GM12801 (cell line): ENCODE measurements around the gene DDR1.

Experiments used
- TF ChIP-seq, protein P1 (sequence below): IDR thresholded peaks from one replicate; pipeline ENCODE4 v1.5.1; 2011; ENCODE audit warnings: control low read depth; ENCODE audit not compliant: insufficient read length; ENCODE audit errors: extremely low read depth

Gene DDR1

DNA sequence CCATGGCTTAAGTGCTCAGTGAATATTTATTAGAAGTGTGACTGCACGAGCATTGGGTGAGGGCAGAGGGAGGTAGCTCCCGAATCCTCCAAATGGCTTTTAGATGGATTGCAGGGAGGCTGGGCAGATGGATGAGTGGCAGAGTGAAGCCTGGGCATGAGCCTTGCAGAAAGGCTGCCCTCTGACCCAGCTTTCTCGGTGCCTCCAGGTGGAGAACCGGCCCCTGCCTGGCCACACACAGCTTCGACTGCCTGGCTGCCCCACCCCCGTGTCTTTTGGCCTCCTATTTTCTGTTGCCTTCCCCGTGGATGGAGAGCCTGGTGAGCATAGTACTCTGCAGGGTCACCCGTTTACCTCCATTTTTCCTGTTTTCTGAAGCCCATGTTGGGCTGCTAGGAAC, 33.2 kb downstream of the DDR1 start:
- TF ChIP-seq, protein P1, sequence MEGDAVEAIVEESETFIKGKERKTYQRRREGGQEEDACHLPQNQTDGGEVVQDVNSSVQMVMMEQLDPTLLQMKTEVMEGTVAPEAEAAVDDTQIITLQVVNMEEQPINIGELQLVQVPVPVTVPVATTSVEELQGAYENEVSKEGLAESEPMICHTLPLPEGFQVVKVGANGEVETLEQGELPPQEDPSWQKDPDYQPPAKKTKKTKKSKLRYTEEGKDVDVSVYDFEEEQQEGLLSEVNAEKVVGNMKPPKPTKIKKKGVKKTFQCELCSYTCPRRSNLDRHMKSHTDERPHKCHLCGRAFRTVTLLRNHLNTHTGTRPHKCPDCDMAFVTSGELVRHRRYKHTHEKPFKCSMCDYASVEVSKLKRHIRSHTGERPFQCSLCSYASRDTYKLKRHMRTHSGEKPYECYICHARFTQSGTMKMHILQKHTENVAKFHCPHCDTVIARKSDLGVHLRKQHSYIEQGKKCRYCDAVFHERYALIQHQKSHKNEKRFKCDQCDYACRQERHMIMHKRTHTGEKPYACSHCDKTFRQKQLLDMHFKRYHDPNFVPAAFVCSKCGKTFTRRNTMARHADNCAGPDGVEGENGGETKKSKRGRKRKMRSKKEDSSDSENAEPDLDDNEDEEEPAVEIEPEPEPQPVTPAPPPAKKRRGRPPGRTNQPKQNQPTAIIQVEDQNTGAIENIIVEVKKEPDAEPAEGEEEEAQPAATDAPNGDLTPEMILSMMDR, result no peak

DNA sequence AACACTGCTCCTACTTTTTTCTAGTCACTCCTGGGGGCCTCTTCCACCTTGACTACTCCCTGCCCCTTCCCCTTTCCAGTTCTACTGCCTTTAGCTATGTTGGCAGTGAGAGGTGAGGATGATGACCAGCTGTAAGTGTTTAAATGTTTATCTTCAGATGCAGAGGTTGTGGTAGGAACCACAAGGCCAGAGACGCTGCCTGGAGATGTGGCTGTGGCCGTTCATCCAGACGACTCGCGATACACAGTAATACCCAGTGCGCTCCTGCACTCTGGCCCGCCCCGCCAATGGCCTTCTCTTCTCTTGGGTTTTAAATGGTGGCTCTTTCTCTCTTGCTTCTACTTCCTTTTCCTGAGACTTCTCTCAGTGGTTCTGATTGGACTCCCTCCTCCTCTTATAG, 34.4 kb downstream of the DDR1 start:
- TF ChIP-seq, protein P1, result no peak

DNA sequence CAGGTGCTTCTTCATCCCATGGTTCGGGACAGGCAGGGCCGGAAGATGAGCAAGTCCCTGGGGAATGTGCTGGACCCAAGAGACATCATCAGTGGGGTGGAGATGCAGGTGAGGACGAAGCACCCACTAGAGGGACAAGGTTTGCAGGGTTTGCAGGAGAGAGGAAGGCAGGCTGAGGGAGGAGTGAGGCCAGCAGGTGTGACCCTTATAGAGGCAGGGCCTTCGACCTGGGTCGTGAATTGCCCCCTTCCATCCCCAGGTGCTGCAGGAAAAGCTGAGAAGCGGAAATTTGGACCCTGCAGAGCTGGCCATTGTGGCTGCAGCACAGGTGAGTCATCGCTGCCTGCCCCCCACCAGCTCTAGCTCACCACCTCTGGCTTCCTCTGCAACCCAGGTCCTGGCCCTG, 38.1 kb downstream of the DDR1 start:
- TF ChIP-seq, protein P1, result no peak

DNA sequence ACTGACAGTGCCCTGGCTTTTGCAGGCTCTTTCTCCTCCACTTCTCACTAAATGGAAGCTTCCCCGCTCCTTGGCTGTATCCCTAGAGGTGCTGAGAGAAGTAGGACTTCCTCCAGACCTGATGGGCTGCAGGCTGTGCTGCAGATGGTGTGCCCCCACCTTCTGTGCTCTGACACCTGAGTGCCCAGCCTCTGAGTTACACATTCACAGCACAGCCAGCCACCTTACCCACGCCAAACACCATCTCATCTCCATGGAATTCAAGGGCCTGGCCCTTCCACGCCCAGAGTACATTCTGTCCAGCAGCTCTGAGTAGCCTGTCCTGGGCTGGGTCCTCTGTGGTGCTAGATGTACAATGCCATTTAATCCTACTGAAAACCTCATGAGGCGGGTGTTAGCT, 42.3 kb downstream of the DDR1 start:
- TF ChIP-seq, protein P1, result no peak

DNA sequence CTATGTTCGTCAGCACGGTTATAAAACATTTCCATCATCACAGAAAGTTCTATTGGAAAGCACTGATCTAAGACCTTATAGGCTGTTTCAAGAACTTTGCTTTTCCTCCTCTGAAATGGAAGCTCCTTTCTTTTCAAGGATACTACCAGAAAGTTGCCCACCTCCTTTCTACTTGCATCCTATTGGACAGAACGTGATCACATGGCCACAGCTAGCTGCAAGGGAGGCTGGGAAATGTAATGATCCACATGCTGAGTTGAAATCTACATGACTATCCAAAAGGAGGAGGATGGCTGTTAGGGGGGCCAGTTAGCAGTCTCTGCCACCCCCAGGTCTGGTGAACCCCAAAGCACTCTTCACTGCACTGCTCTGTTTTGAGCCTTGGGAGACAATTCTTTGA, 44.4 kb downstream of the DDR1 start:
- TF ChIP-seq, protein P1, result no peak

DNA sequence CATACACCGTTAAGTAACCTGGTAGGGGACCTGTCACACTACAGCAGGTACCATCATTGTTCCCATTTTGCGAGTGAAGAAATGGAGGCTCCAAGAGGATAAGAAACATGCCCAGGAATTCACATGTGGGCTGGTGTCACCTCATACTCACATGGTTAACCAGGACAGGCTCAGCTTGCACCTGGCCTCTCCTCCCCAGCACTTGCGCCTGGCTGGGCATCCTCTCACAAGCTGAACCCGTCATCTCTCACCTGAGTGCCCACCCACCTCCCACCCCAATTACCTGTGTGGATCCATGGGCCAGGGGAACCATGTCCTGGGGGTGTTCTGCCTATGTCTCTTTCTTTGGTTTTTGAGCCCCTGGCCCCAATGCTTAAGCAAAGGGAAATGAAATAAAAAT, 46.2 kb downstream of the DDR1 start:
- TF ChIP-seq, protein P1, result no peak

DNA sequence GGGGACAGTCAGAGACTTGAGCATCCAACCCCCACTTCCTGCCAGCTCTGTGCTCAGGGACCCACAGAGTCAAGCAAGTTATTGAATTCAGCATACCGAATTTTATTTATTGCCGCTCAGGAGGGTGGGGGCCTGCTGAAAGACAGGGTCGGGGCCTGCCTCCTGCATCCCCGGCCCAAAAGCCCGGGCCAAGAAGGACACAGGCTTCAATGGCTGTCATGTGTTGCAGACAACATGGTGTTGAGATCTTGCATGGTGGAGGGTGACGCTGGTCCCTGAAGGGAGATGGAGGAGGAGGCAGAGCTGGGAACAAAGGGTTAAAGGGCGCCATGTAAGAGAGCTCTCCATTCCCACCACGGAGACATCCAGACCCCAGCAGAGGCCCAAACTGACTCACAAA, 47.0 kb downstream of the DDR1 start:
- TF ChIP-seq, protein P1, result no peak
